BJ (cell line): ENCODE data around the gene TRAF1. TPM values are rescaled to one million over a fixed set of nuclear protein-coding genes. Genes with fewer than 3 reads are reported as not detected.

Experiments
- CTCF ChIA-PET: fragments of 350-600 bp; formaldehyde crosslinking; extraction: SDS; loops from one replicate; lab custom pipeline; 2021; ENCODE audit warnings: antibody characterized with exemption, inconsistent platforms; lab: Yijun Ruan, JAX
- POLR2A ChIA-PET: fragments of 300-600 bp; sonication (Branson Sonifier 250); formaldehyde crosslinking; extraction: SDS; loops from one replicate; lab custom pipeline; 2021; ENCODE audit warnings: antibody characterized with exemption; lab: Charles Lee
- DNase-seq: peaks from one replicate; pipeline ENCODE4 v3.0.0-alpha.2; 2011; ENCODE audit warnings: low read depth
- H3K27me3 ChIP-seq: 2 replicates; pipeline ENCODE4 v1.6.0; 2011; ENCODE audit warnings: low read length; ENCODE audit not compliant: control insufficient read depth, insufficient read depth
- H3K36me3 ChIP-seq: 2 replicates; pipeline ENCODE4 v1.5.1; 2011; ENCODE audit warnings: low read length; ENCODE audit not compliant: control insufficient read depth, insufficient read depth
- H3K4me3 ChIP-seq: 2 replicates; pipeline ENCODE4 v1.5.1; 2011; ENCODE audit warnings: low read depth, mild to moderate bottlenecking, control low read depth, low read length
- polyA plus RNA-seq: library from polyadenylated mRNA; depleted of rRNA; stranded (reverse); fragments of >200 nt; gene quantifications from 2 replicates; pipeline ENCODE4 v1.2.3, GENCODE V29; 2011
- TF ChIP-seq, protein P1 (sequence below): IDR thresholded peaks from 2 replicates; pipeline ENCODE4 v1.5.1; 2011; ENCODE audit warnings: low read depth, mild to moderate bottlenecking, control low read depth, inconsistent platforms, low read length, moderate library complexity; ENCODE audit not compliant: insufficient read depth

Gene TRAF1
- polyA plus RNA-seq, 1 experiment = 3.3 TPM

DNA sequence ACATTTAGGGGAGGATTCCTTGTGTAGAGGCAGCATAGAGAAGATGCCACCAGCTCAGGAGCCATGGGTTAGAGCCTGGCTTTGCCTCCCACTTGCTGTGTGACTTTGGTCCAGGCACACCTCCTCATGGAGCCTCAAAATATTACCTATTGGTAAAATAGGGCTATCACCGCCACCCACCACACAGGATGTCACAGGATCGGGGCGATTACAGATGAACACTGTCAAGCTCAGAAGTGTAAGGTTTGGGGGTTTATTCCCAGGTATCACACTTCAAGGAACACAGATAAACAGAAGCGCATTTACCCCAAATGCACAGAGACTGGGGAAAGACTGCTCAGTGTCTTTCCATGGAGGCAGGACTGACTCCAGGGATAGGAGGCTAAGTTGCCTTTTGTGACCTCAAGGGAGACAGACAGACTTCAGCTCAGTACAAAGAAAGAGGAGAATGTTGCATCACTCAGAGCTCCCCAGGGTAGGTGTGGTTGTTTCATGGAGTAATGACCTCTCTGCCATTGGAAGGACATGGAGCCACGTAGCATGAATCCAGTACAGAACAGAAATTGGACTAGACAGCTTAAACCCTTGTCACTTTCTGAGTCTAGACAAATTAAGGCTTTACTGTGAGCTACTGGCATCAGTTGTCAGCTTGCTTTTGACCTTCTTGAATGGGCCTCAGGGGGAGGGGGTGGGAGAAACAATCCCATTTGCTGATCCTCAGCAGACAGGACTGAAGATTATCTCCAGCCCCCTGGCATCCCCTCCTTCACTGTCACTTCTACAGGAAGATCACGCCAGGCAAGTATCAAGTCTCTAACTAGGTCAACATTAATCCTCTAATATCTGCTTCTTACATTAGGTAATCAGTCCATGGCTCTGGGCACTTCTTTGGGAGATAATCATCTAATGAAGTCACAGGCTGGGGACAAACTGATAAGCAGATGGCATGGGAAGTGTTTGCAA is 6.5 kb downstream of the TRAF1 start:
- Histone ChIP-seq H3K36me3 (no peaks in the 10 kb centered on the region), H3K27me3 (no peaks in the 10 kb centered on the region), H3K4me3 (no peak overlapping the region)
- ChIA-PET CTCF (interaction anchor here (1.2 to 1.6 kb wide), 3 partner anchors 10 to 19 kb away, joined by 3 to 6 read pairs (median 4); no protein-coding TSS in a partner anchor), POLR2A (interaction anchor here (0.6 kb wide), 1 partner anchor 32 kb away, joined by 7 read pairs; no protein-coding TSS in a partner anchor)
- no peak for DNase-seq
- TF ChIP-seq, protein P1, sequence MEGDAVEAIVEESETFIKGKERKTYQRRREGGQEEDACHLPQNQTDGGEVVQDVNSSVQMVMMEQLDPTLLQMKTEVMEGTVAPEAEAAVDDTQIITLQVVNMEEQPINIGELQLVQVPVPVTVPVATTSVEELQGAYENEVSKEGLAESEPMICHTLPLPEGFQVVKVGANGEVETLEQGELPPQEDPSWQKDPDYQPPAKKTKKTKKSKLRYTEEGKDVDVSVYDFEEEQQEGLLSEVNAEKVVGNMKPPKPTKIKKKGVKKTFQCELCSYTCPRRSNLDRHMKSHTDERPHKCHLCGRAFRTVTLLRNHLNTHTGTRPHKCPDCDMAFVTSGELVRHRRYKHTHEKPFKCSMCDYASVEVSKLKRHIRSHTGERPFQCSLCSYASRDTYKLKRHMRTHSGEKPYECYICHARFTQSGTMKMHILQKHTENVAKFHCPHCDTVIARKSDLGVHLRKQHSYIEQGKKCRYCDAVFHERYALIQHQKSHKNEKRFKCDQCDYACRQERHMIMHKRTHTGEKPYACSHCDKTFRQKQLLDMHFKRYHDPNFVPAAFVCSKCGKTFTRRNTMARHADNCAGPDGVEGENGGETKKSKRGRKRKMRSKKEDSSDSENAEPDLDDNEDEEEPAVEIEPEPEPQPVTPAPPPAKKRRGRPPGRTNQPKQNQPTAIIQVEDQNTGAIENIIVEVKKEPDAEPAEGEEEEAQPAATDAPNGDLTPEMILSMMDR = no peak

DNA sequence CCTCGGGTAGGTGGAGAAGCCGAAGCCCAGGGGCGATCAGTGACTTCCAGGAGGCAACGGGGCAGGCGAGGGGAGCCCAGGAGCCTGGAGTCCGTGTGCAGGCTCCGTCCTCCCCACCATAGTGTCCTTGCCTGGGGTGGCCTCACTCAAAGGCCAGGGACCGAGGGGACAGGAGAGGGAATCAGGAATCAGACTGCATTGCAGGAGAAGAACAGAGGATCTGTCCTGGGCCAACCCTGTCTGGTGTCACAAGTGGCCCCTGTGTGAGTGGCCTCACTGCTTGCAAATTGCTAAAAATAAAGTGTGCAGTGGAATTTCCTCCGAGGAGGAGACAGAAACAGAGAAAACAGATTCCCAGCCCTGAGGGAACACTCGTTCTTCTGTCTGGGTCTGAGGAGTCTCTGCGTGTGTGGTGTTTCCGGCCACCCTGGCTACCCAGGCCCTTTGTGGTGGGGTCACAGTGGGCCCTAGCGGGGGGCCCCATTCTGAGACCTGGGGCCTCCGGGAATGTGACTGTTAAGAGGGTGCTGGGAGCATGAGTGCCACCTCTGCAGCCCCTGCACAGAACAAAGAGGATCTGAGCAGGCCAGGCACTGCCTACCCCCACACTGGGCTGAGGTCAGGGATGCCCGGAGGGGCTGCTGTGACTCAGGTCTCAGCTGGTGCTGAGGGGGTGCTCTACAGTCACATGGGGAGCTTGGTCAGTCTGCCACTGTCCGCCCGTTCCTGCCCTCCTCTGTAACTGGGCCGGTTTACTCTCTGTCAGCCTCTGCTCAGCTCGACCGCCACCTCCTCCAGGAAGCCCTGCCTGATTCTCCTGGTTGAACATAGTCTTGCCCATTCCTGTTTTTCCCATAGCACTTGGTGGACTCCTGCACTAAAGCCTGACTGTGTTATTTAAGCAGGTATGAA is 7.4 kb downstream of the TRAF1 start:
- DNase-seq = no peak
- POLR2A ChIA-PET = no interaction called here

GRCh38 chr9:120917929-120918762 is 8.4 kb downstream of the TRAF1 start:
- TF ChIP-seq, protein P1 = no peak
- DNase-seq = no peak
- CTCF ChIA-PET = interaction anchor here (1.4 to 1.5 kb wide), 4 partner anchors 9 to 142 kb away, joined by 3 to 6 read pairs (median 3); no protein-coding TSS in a partner anchor
- POLR2A ChIA-PET = no interaction called here
- Histone ChIP-seq H3K27me3 (no peaks in the 10 kb centered on the region), H3K36me3 (no peaks in the 10 kb centered on the region), H3K4me3 (no peak overlapping the region)

More for the DNA sequence above, 7.4 kb downstream of the TRAF1 start:
- CTCF ChIA-PET = interaction anchor here (1.2 to 1.5 kb wide), 3 partner anchors 8 to 20 kb away, joined by 3 to 6 read pairs (median 3); no protein-coding TSS in a partner anchor
- TF ChIP-seq, protein P1 = no peak
- no peak overlapping the region for H3K4me3 ChIP-seq
- H3K36me3 ChIP-seq = no peaks in the 10 kb centered on the region
- H3K27me3 ChIP-seq = no peaks in the 10 kb centered on the region

DNA sequence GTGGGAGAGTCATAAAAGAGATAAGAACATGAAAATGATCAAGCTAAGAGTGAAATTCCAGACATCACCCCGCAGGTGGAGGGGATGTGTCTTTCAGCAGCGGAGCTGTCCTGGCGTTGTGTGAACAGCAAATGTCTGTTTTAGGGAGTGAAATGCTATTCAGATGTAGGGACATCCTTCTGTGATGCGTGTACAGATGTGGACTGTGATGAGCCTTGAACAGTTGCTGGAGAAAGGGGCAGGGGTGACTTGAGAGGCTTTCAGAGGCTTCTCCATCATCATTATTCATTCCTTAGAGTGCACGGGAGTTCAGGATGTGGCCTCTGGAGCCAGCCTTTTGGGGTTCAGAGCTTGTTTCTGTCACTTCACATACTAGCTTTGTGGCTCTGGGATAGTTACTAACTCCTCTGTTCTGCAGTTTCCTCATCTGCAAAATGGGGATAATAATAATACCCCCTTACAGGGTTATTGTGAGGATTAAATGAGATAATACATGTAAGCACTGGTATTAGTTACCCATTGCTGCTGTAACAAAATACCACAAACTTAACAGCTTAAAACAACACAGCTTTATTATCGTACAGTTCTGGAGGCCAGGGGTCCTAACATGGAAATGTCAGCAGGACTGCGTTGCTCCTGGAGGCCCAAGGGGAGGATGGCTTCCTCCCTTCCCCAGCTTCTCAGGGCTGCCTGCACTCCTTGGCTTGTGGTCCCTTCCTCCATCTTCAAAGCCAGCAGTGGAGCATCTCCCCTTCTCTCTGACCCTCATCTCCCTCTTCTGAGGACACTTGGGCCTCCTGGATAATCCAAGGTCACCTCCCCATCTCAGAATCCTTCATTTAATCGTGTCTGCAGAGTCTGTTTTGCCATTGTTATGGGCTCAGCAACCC is 9.4 kb downstream of the TRAF1 start:
- ChIA-PET CTCF (interaction anchor here (0.9 to 1.4 kb wide), 4 partner anchors 10 to 143 kb away, joined by 3 to 6 read pairs (median 3); no protein-coding TSS in a partner anchor), POLR2A (no interaction called here)
- no peak for DNase-seq
- TF ChIP-seq, protein P1 = no peak
- no peaks in the 10 kb centered on the region for H3K27me3 ChIP-seq
- no peaks in the 10 kb centered on the region for H3K36me3 ChIP-seq
- H3K4me3 ChIP-seq = no peak overlapping the region
